ENCODE measurements around the gene ITGA1. TPM values are rescaled to one million over a fixed set of nuclear protein-coding genes. Genes with fewer than 3 reads are reported as not detected.
A peak's percentile ranks its signal among the peaks of the same experiment; 100 is the strongest.

Gene ITGA1
- total RNA-seq, 1 donor from 2014 or later: 84.4 TPM

DNA sequence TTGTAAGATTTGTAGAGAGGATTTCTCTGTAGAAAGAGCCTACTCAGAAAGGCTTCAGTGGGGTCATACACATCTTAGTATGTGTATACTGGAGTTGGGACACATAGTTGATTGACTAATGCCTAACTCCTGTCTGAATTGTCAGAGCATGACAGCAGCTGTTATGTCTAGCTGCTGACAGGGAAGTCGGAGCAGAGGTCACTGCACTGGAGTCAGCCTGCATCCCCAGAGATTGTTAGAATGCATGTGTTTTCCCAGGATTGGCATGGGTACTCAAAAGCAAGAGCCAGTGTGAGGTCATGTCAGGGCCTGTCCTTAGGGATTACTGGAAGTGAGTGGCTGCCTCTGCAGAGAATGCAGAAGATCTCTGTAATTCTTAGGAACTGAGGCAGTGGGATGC, 82.7 kb downstream of the ITGA1 start:
- H3K9me3 ChIP-seq: no peaks in the 10 kb centered on the region
- peaks cover 10% of the 10 kb centered on the region for H3K36me3 ChIP-seq
- no peaks in the 10 kb centered on the region for H3K27me3 ChIP-seq (ENCODE audit: low read depth)
- H3K4me3 ChIP-seq: no peak overlapping the region
- TF ChIP-seq, protein P1, sequence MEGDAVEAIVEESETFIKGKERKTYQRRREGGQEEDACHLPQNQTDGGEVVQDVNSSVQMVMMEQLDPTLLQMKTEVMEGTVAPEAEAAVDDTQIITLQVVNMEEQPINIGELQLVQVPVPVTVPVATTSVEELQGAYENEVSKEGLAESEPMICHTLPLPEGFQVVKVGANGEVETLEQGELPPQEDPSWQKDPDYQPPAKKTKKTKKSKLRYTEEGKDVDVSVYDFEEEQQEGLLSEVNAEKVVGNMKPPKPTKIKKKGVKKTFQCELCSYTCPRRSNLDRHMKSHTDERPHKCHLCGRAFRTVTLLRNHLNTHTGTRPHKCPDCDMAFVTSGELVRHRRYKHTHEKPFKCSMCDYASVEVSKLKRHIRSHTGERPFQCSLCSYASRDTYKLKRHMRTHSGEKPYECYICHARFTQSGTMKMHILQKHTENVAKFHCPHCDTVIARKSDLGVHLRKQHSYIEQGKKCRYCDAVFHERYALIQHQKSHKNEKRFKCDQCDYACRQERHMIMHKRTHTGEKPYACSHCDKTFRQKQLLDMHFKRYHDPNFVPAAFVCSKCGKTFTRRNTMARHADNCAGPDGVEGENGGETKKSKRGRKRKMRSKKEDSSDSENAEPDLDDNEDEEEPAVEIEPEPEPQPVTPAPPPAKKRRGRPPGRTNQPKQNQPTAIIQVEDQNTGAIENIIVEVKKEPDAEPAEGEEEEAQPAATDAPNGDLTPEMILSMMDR (IDR thresholded peaks at IDR 0.05): no peak
- H3K4me1 ChIP-seq: no peaks in the 10 kb centered on the region
- DNase-seq (no peak), ATAC-seq (peak; percentile 35 to 46)
- intact Hi-C loops (cut with DNase I): no loop called here
- no peak overlapping the region for H3K27ac ChIP-seq

DNA sequence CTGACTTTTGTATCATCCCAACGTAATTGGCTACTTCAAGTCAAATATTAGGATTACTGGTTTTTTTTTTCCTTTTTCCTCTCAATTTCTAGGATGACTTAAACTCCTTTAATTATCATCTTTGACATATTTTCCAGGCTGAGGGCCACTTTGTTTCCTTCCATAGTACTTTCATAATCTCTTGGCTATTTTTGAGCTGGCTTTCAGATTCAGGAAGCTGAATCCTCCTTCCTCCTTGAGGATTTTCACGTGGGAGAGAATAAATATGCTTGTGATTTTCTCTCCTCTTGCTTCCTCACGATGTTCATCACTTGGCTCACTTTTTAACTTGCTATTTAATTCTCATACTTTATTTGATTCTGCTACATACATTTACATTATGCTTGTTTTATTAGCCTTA, 88.1 kb downstream of the ITGA1 start:
- H3K27me3 ChIP-seq (ENCODE audit: low read depth): no peaks in the 10 kb centered on the region
- H3K9me3 ChIP-seq: no peaks in the 10 kb centered on the region
- no peak for ATAC-seq
- H3K27ac ChIP-seq: no peak overlapping the region
- intact Hi-C loops (cut with DNase I): no loop called here
- TF ChIP-seq, protein P1 (IDR thresholded peaks at IDR 0.05): no peak
- no peaks in the 10 kb centered on the region for H3K4me1 ChIP-seq
- no peaks in the 10 kb centered on the region for H3K36me3 ChIP-seq
- H3K4me3 ChIP-seq: no peak overlapping the region
- no peak for DNase-seq

DNA sequence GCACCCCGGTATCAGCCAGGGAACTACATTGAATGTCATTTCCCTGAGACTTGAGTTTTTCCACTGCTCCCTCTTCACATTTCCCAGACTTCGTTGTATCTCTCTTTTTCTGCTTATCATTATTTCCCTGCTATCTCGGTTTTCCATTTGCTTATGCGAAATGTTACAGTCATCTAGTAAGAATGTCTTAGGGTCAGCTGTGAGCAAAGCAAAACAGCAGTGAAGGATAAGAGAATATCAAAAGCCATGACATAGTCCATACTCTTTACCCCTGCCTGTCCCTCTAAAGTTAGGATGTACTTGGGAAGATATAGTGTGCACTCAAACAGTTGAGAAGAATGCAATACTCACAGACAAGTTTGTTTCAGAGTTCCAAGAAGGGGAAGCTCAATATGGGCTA, 88.7 kb downstream of the ITGA1 start:
- Histone ChIP-seq H3K27ac (no peak overlapping the region), H3K27me3 (ENCODE audit: low read depth) (no peaks in the 10 kb centered on the region), H3K36me3 (no peaks in the 10 kb centered on the region), H3K9me3 (no peaks in the 10 kb centered on the region), H3K4me3 (no peak overlapping the region), H3K4me1 (no peaks in the 10 kb centered on the region)
- DNase-seq: no peak
- no peak for ATAC-seq
- TF ChIP-seq, protein P1 (IDR thresholded peaks at IDR 0.05): no peak
- intact Hi-C loops (cut with DNase I): no loop called here

DNA sequence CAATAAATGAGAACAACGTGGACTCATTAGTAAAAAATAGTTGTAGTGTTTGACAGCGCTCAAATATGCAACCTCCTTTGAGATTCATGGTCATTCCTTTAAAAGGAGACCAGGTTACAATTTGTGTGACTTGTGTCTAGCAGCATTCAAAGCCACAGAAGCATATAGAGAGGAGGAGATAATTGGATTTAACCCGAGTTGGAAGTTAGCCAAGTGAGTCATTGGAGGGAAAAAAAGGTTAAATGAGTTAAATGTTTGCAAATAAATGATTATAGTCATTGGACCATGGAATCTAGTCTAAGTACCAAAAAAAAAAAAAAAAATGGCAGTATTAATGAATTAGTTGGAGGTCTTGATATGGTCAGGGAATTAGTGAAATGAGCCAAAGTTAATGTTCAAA, 90.9 kb downstream of the ITGA1 start:
- no peaks in the 10 kb centered on the region for H3K36me3 ChIP-seq
- H3K4me1 ChIP-seq: no peaks in the 10 kb centered on the region
- H3K27ac ChIP-seq: no peak overlapping the region
- DNase-seq: no peak
- no peaks in the 10 kb centered on the region for H3K27me3 ChIP-seq (ENCODE audit: low read depth)
- intact Hi-C loops (cut with DNase I): no loop called here
- TF ChIP-seq, protein P1 (IDR thresholded peaks at IDR 0.05): no peak
- H3K9me3 ChIP-seq: no peaks in the 10 kb centered on the region
- no peak for ATAC-seq
- no peak overlapping the region for H3K4me3 ChIP-seq

DNA sequence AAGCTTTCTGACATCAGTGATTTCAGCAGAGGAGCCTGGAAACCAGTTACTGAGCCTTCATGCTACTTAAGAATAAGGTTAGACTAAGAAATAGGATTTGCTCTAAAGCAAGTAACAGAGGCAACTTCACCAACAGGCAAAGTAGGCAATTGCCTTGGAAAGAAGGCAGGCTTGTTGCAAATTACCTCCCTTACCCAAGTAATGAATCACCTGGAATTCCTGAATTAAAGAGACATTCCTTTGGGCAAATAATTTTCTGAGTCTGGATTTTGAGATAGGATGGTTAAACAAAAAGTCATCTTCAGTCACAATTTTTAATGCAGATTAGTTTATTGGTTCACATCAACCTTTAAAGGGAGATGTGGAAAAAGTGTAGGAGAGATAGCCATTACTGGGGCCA, 92.8 kb downstream of the ITGA1 start:
- Histone ChIP-seq H3K36me3 (no peaks in the 10 kb centered on the region), H3K4me3 (no peak overlapping the region), H3K27me3 (ENCODE audit: low read depth) (no peaks in the 10 kb centered on the region), H3K27ac (no peak overlapping the region), H3K4me1 (no peaks in the 10 kb centered on the region), H3K9me3 (no peaks in the 10 kb centered on the region)
- DNase-seq (no peak), ATAC-seq (no peak)
- intact Hi-C loops (cut with DNase I): no loop called here
- TF ChIP-seq, protein P1 (IDR thresholded peaks at IDR 0.05): no peak

DNA sequence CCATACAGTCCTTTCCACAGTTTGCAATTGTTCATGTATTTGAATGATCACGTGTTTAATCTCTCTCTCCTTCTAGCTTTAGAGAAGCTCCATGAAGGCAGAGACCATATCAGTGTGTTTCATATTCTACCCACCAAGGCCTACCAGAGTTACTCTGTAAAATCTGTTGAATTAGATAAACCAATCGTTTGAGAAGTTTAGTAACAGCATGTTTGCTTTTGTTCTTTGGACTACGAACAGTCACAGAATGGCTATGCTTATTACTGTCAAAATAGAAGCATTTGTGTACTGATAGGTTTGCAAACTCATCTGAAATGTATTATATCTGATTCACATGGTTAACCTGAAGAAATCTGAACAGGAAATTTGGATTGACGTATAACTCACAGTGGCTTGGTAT, 93.8 kb downstream of the ITGA1 start:
- no peaks in the 10 kb centered on the region for H3K36me3 ChIP-seq
- H3K27me3 ChIP-seq (ENCODE audit: low read depth): no peaks in the 10 kb centered on the region
- no peaks in the 10 kb centered on the region for H3K4me1 ChIP-seq
- DNase-seq (no peak), ATAC-seq (no peak)
- intact Hi-C loops (cut with DNase I): no loop called here
- no peak overlapping the region for H3K4me3 ChIP-seq
- H3K27ac ChIP-seq: no peak overlapping the region
- no peaks in the 10 kb centered on the region for H3K9me3 ChIP-seq
- TF ChIP-seq, protein P1 (IDR thresholded peaks at IDR 0.05): no peak

Measured in lower lobe of right lung (tissue), 2 donors.